ENCODE results near the gene SPTSSA. TPM values are rescaled to one million over a fixed set of nuclear protein-coding genes. Genes with fewer than 3 reads are reported as not detected.
A peak's percentile ranks its signal among the peaks of the same experiment; 100 is the strongest.
"Not testable (repeated sequence)": the region's sequence is repeated elsewhere in the genome, so short reads cannot be mapped to it uniquely, and the experiment has no call there.

The SPTSSA gene
- total RNA-seq, 1 donor from 2014 or later = 26.8 TPM

DNA sequence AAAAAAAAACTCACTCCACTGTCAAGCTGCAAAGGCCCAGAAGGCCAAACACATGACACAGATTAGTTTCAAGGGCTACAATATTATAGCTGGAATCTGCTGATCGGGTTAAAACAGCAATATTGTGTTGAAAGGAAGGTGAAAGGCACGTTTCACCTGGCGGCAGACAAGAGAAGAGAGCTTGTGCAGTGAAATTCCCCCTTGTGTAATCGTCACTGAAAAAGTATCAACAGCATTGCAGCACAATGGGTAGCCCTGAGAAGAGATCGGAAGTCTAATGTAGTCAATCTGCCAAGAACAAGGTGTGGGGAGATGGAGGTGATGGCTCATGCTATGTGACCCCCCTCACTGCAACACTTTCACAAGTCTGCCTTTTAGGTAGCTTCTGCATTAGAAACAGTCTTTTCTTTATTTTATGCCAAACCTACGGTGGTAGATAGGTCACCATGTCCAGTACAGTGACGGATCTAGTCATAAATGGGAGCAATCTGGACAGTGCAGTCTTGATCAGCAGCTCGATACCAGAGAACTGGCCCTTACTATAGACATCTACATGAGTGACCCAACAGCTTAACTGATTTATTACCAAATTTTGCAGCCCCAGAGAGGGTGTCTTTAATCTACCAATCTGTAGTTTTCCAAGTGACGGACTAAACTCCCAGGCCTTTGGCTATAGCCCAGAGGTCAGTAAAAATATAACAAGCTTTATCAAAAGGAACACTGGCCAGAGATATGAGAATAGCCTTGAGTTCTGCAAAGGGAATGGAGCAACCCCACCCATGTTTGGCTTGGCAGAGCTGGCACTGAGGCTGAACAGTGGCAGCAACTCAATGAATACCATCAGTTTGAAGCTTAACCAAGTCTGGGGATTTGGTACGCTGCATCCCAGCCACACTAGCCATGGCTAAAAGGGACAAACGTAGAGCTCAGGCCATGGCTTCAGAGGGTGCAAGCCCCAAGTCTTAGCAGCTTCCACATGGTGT lies 35.4 kb downstream of the SPTSSA start:
- no peak for DNase-seq (ENCODE audit: low spot score)

- DNase-seq (ENCODE audit: low spot score) = peak; percentile 65
Observed at GRCh38 chr14:34425095-34425851, 36.8 kb downstream of the SPTSSA start.

DNA sequence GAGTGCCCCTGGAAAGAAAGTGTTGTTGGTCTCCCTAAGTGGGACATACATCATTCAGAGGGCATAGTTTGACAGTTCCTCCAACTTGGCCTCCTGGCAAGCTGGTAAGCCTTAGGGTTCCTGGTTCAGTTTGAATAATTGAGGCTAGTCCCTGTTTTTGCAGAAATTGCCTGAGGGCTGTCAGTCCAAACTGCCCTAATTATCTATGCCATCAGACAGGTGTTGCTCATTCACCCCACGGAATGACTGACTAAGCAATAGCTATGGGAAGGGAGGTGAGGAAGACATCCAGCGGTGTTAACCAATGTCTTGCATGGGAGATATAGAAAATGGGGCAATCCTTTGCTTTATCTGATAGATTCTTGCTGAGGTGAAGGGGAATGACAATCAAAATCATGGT lies 37.6 kb downstream of the SPTSSA start:
- no peak for DNase-seq (ENCODE audit: low spot score)

- DNase-seq (ENCODE audit: low spot score) = no peak
Observed at GRCh38 chr14:34423445-34423844, 38.6 kb downstream of the SPTSSA start.

- no peak for DNase-seq (ENCODE audit: low spot score)
Observed at GRCh38 chr14:34420547-34421150, 41.4 kb downstream of the SPTSSA start.

GRCh38 chr14:34409721-34410120 lies 52.3 kb downstream of the SPTSSA start:
- DNase-seq (ENCODE audit: low spot score) = no peak

DNA sequence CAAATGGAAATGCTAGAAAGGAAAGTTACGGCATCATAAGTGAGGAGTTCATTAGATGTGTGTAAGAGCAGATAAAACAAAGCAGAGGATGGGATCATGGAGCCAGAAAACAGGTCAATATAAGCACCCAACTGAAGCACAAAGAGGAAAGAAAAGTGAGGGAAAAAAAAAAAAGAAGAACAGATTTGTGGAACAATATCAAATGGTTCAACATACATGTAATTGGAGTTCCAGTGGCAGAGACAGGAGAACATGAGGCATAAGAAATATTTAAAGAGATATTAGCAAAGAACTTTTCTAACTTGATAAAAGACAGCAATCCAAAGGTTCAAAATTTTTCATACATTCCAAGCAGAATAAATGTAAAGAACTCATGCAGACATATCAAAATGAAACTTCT lies 54.1 kb downstream of the SPTSSA start:
- no peak for DNase-seq (ENCODE audit: low spot score)

- DNase-seq (ENCODE audit: low spot score) = no peak
Observed at GRCh38 chr14:34404416-34404815, 57.6 kb downstream of the SPTSSA start.

DNA sequence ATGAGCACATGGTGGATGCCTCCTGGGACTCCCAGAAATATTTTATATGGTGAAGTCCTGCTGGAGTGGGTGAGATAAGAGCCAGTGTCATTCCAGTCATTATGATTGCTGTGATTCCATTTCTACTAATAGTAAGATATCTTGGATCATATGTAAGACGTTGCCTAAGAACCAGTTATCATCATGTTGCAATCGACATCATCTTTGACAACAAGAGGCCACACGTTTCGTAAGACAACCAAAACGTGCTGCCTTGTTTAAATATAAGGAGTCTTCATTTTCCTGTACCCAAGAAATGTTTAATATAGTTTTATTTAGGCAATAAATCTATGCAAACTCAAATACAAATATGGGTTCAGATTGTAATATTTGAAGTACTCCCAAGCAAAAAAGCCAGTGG lies 58.4 kb downstream of the SPTSSA start:
- DNase-seq (ENCODE audit: low spot score) = no peak

DNA sequence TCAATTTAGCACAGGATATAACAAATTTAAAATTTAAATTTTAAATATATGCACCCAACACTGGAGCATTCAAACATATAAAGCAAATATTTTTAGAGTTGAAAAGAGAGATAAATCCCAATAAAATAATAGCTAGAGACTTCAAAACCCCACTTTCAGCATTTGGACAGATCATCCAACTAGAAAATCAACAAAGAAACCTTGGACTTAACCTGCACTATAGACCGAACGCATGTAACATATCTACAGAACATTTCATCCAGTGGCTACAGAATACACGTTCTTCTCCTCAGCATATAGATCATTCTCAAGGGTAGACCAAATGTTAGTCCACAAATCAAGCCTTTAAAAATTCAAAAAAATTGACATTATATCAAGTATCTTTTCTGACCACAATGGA lies 64.0 kb downstream of the SPTSSA start:
- no peak for DNase-seq (ENCODE audit: low spot score)

DNA sequence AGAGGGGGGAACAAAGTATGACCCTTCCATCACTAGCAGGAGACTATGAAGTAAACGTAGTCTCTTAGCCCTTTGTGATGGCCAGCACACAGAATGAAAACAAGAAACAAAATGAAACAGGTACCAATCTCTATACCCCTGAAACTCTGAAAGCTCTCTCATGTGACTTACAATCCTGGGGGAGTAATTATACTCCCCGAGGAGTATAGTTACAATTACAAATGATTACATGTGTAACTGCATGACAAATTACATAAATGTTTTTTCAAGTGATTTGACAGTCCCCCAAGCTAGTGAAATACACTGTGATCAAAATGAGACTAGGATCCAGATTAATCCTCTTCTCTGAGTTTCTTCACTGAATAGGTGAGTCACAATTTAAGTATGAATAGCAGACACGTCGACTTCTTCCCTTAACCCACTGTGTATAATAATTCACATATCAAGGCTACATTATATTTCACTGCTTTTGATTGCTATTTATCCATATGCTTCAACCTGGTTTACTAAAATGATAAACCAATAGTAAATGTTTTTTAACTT lies 74.0 kb downstream of the SPTSSA start:
- no peak for DNase-seq (ENCODE audit: low spot score)

DNA sequence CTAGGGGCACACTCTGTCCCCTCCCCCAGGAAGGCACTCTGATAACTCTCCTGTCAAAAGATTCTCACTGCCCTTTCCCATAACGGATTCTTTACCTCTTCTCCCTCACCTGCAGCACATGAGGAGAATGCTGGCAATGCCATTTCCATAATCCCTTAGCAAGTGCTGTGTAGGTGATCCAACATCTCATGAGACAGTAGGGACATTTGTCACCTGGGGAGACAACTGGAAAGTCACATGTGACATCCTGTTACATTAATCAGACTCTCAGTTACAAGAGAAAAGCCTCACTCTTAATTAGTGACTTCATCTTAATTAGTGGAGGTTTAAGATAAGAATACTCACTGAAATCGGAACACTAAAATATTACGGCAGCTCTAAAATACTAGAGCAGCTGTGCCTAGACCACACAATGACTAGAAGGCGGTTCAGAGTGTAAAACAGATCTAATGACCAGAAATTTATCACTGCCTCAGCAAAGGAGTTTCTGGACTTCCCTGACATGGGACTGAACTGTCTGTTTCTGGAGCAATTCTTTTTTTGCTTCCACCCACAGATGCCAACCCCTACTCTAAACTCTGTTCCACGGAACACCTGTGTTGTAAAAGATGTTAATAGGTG lies 75.1 kb downstream of the SPTSSA start:
- DNase-seq (ENCODE audit: low spot score) = no peak

DNA sequence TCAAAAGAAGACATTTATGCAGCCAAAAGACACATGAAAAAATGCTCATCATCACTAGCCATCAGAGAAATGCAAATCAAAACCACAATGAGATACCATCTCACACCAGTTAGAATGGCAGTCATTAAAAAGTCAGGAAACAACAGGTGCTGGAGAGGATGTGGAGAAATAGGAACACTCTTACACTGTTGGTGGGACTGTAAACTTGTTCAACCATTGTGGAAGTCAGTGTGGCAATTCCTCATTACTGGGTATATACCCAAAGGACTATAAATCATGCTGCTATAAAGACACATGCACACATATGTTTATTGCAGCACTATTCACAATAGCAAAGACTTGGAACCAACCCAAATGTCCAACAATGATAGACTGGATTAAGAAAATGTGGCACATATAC lies 76.2 kb downstream of the SPTSSA start:
- not testable (repeated sequence) for DNase-seq (ENCODE audit: low spot score)

DNA sequence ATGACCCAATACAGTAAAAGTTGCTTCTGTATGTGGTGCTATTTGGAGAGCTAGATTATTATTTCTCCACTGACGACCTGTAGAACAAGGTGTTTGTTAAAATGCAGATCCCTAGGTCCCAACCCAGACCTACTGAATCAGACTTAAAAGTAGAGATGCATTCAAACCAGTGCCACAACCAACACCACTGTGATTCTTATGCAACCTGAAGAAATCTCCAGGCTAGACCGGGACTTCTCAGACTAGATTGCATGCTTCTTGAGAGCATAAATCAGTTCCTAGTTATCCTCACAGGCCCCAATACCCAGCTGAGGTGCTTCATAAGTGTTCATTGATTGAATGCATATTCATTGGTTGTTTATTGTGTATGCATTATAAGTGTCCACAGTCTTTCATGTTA lies 78.2 kb downstream of the SPTSSA start:
- DNase-seq (ENCODE audit: low spot score) = no peak

Other genes with a start within 250 kb of the SPTSSA start
- 42.7 TPM for gene EAPP, start 77.5 kb upstream of the SPTSSA start, total RNA-seq
- gene SNX6, start 167.9 kb upstream of the SPTSSA start, total RNA-seq = 71.8 TPM